ENCODE data around the gene SSRP1.
"Not testable (repeated sequence)": the region's sequence is repeated elsewhere in the genome, so short reads cannot be mapped to it uniquely, and the experiment has no call there.

The SSRP1 gene, protein sequence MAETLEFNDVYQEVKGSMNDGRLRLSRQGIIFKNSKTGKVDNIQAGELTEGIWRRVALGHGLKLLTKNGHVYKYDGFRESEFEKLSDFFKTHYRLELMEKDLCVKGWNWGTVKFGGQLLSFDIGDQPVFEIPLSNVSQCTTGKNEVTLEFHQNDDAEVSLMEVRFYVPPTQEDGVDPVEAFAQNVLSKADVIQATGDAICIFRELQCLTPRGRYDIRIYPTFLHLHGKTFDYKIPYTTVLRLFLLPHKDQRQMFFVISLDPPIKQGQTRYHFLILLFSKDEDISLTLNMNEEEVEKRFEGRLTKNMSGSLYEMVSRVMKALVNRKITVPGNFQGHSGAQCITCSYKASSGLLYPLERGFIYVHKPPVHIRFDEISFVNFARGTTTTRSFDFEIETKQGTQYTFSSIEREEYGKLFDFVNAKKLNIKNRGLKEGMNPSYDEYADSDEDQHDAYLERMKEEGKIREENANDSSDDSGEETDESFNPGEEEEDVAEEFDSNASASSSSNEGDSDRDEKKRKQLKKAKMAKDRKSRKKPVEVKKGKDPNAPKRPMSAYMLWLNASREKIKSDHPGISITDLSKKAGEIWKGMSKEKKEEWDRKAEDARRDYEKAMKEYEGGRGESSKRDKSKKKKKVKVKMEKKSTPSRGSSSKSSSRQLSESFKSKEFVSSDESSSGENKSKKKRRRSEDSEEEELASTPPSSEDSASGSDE

DNA sequence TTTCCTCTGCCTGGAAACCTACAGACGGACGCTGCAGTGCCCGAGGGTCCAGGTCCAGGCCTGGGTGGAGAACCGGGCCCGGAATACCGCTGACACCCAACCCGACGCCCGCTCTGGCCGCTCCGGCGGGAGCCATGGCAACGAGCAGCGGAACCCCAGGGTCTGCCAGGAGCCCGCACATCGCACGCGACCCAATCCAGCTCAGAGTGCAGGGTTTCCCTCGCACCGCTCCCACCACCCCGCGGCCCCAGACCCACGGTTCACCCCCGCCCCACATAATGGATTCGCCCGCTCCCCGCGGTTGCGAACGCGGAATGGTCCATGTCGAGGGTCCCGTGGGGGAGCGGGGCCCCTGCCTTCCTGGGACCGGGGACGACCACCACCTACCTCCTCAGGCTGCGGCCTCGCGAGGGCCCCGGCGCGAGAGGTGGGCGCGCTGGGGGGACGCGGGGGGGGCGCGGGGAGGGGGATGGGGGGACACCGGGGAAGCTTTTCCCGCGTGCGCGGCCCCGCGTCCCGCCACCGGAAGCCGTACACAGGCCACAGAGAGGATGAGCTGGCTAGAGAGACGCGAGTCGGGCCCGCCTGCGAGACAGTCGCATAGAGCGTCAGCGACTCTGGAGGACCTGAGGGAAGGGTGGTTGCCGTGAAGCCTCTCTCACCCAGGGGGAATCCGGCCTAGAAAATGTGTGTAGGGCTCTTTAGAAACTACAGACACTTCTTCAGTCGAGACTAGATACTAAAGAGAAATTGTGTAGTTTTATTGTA, at the start of gene SSRP1:
SSRP1 (minus strand) TSS at position 550 of the 768 bp plus-strand sequence. CDS start 771 bp downstream, outside the sequence.
- DNase-seq = peak; percentile 84

DNA sequence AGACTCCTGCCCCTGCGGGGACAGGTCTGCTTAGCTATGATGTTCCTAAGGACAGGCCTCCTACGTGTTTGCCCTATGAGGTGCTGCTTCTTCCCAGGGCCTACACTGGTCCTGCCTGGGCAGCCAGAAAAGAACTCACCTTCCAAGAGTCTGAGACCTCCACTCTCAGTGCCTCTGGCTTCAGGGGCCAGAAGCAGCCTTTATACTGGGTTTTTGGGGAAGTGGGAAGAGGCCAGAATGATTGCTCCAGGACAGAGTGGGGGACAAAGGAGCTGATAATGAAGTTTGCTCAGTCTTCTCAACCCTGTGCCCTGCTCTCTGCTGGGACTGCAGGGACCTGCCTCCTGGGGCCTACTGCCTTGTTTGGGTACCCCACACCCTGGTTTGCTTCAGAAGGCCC, 45.3 kb upstream of the SSRP1 start, which contains the start of gene PRG3:
PRG3 (minus strand) TSS at position 176 of the 400 bp plus-strand sequence. CDS start 442 bp downstream, outside the sequence.
- DNase-seq = no peak

DNA sequence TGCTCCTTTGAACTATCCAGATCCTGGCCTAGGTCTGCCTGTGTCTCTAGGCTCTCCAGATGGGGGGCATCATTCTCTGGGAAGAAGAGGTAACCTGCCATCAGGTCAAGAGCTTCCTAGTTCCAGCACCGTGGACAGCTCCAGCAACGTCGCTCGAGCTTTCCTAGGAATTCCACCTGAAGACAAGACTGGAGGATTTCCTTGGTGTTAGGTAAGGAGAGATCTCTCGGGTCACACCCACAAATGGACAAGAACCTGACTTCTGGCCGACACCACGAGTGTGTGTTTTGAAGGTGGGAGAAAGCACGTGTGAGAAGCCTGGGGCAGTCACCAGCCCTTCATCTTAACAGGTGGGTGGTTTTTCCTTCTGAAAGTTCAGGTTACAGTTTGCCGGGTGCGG, 44.0 kb upstream of the SSRP1 start:
- DNase-seq = no peak

DNA sequence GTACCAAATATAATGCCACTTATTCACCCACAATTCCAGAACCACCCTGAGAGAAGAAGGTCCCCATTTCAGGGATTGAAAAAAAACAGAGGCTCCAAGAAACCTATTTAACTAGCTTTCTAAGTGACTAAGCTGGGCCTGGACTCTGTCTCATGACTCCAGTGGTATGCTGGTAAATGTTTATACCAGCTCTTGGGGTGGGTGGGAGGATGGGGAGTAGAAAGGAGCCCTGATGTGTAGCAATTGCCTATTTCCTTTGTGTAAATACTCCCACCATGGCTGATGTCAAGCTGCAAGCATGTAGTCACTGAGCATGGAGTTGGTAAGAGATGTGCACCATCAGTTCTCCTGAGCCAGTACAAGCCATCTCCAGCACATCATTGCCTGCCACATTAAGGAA, 42.5 kb upstream of the SSRP1 start:
- DNase-seq = no peak

DNA sequence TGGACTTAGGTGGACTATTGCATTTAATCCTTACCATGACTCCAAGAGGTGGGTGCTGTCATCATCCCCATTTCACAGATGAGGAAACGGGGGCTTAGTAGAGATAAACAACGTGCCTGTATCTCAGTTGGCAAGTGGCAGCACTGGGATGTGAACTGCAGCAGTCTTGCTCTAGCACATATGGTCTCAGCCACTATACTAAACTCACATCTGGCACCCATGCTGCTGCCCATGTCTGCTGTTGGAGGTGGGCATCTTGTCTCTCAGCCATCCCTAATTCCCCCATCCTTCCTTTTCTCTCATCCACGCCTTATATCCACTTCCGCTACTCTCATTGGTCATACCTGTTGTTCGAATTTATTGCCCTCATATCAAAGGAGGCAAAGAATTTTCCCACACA, 41.4 kb upstream of the SSRP1 start:
- no peak for DNase-seq

DNA sequence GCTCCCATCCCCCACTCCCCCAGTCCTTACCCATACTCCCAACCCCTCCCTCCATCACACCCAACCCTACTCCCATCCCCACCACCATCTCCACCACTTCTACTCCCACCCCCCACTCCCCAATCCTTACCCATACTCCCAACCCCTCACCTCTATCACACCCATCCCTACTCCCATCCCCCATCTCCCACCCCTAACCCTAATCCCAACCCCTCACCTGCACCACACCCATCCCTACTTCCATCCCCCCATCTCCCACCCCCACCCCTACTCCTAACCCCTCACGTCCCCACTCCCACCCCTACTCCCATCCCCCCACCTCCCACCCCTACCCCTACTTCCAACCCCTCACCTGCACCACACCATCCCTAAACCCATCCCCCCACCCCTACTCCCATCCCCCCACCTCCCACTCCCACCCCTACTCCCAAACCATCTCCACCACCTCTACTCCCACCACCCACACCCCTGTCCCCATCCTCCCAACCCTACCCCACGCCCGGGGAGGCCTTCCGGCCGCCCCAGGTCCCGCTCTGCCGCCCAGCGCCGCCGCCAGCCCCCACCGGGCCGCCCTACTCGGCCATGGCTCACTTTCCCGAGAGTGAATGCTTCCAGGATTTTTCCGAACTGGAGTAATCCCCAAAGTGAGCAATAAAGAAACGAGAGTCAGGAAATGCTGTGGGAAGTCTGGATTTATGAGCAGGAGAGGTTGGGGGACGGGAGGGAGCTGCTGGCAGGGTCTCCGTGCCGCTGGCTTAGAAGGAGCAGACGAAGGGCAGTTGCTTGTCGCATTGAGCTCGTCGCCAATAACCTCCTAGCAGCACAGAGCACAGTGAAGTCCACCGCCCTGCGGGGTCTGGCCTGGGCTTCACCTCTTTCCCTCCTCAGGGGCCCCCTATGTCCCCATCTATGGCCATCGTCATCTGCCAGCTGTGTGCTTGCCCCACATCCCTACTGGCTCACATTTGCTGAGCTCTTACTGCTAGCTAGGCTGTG, 40.7 kb upstream of the SSRP1 start:
- DNase-seq = no peak

DNA sequence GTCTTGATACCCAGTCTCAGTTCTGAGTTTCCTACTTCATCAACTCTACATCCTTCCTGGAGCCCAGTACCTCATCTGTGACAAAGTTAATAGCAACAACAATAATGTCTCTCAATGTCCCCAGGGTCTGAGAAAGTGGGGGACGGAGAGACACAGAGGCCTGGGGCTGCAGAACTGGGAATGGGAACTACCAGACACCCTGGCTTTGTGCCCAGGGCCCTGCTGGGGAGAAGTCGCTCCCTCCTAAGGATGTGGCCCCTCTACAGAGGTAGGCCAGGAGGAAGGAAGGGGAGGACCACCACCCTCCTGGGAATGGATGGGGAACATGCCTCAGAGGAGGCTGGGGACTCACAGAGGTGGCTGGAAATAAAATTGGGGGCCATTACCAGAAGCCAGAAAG, 39.8 kb upstream of the SSRP1 start:
- DNase-seq = no peak

DNA sequence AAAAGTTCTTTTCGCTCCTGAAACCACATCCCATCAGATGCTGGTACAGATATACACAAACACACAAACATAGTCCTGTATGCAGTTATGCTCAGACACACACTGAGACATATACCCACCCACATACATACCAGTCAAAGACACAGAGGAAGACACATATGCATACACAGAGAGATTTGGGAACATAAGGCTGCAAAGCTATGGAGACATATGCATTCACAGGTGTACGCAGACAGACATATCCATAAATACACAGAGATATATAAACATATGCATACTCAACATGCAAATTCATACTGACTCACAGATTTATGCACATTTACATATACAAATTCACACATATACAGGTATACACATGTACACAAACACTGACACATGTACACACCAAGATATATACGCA, 39.3 kb upstream of the SSRP1 start:
- no peak for DNase-seq

DNA sequence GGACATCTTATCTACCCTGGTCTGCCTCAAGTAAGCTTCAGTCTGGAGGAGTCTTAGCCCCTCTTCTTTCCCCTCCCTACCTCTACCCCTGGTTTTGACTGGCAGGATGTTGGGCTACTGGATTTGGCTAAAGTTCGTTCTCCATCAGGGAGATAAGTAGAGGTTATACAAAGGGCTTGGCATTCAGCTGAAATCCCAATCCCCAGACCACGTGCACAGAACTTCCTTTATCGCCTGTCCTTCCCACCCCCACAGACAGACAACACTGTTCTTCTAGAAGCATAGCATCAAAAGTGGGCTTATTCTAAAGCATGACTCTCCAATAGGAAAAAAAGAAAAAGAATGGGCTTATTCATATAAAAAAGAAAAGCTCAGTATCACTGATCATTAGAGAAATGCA, 37.5 kb upstream of the SSRP1 start:
- no peak for DNase-seq

DNA sequence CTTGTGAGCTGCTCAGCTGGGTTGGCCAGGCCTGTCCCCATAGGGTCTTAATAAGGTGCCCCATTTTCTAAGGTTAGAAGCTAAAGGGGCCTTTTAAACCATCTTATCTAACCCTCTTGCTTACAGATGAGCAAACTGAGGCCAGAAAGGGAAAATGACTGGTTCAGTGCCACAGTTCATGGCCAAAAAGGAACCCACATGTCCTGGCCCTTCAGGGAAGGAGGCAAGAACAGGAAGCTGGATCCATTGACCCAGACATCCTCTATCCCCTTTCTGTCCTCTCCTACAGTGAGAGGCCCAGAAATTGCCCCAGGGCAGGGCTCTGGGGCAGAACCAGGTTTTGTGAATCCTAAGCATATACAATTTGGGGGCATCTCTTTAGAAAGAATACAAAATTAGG, 35.2 kb upstream of the SSRP1 start:
- DNase-seq = no peak

DNA sequence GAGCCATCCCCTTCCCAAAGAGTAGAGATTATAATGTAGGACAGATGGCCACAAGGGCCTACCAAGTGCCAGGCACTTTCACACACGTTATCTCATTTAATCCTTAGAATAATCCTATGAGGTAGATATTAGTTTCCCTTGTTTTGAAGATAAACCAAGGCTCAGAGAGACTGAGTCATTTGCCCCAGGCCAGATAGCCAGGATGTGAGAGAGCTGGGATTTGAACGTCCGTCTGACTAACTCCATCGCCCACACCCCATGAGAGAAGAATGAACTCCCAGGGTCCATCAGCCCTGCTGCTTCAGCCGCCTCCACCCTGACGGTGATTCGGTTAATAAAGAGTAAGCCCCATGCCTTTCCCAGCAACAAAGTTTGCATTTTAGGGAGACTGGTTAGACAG, 34.6 kb upstream of the SSRP1 start:
- DNase-seq = no peak

DNA sequence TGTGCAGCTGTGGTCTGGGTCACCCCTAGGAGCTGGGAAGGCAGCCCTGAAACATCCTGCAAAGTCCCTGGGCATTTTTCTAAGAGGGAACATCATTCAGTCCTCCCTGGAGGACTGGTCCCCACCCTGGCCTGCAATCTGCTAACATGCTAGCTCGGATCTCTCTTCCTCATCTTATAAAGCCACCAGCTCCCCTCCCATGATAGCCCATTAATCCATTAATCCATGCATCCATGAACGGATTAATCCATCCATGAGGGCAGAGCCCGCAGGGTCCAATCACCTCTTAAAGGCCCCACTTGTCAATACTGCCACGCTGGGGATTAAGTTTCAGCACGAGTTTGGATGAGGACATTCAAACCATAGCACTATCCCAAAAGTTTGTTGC, 33.1 kb upstream of the SSRP1 start:
- DNase-seq = no peak

DNA sequence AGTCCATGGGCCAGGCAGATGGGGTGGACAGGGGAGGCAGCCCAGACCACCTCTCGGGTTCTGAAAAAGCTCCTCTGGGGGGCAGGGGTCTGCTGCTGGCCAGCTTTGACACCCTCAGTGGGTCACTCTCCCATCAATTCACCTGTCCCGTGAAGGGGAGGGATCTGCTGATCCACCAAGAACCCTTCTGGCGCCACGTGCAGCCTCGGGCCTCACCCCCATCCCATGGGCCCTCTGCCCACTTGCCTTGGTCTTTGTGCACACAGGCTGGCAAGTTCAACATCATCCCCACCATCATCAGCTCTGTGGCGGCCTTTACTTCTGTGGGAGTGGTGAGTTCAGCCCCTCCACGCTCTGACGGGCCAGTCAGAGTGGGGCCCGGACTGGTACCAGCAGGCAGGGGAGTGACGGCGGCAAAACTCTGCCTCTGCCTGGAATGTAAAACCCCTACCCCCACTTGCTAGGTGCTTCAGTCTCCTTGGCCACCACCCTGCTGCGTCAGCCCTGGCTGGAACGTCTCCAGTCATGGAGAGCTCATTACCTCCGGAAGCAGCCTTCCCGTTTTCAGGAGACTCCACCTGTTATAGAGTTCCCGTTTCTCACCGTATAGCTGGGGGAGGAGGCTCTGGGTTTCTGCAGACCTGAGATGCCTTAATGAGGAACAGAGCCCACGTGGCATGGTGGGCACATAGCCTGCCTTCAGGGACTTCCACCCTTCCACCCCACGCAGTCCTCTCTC, 32.6 kb upstream of the SSRP1 start:
- no peak for DNase-seq

DNA sequence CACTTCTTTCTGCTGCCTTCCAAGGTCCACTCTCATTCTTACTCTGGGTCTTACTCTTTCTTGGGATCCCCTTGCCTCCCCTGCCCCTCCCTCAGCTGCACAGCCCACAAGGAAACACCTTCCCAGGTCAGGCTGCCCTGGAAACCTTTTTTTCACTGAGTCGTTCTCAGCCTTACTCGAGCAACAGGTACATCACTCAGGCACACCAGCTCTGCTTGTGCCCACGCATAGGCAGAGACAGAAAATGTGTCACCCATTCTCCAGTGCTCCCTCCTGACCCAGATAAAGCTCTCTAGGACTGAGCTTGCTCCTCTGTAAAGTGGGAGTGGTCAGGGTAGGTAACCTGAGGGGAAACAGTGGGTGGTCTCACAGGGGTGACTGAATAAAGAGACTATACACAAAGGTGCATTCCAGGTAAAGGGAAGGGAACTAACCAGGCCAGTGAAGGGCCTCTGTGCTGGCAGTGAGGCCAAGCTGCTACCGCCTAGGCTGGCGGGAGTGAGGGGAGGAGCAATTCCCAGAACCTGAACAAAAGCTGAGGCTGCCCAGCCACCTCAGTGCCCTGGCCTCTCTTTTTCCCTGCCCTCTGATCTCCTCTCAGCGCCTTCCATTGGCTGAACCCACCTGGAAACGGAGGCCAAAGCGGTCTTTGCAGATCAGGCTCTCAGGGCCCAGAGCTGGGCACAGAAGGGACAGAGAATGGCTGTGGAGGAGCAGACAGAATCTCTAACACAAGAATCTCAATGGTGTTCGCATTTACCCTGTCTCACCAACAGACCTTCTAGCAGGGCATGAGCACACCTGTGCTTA, 29.4 kb upstream of the SSRP1 start:
- no peak for DNase-seq

DNA sequence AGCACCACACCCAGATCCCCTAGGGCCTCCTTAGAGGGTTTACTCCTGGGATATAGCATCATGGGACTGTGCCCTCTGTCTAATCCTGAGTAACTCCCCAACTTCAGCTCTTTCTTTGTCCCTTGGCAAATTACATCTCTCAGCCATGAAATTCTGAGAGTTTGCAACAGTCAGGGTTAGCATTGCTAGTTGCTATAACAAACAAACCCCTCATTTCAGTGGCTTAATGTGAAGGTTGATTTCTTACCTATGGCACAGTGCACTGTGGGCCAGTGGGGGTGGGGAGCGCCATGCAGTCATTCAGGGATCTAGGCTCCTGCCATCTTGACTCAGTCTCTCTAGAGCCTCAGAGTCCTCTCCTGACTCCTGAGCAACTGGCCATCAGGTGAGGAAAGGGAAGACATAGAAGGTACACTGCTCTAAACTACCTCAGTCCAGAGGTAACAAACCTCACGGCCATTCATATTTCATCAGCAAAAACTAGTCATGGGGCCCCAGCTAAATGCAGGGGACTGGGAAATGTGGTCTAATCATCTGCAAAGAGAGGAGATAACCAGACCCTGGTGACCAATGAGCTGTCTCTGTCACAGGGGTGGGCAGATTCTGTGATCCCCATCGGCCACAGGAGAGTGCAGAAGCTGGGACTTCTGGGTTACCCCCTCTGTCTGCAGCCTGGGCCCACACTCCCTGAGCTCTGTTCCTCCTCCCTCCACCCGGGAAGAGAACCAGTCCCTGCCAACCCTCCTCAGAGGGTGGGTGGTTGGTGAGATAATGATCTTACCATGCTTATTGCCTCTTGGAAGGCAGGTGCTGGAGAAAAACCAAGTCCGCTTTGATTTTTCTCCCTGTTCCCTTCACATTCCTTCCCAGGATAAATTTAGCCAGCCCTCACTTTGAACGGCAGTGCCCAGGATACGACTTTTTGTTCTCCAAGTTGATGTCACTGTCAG, 27.7 kb upstream of the SSRP1 start:
- DNase-seq = no peak

DNA sequence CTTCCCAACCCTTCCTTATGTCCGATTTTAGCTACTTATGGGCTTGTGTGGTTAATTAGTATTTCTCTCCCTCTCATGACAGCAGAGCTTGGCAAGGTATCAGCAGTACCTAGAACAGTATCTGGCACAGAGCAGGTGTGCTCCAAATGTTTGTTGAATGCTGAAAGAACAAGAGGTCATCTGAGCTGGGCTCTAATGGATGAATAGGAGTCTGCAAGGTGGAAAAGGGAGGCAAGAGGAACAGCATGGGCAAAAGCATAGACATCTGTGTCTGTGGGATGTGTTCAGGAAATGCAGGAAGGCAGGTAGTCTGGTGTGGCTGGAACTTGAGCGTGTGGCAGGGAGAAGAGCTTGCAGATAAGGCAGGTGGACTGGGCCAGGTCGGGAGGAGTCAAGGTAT, 26.2 kb upstream of the SSRP1 start:
- no peak for DNase-seq

DNA sequence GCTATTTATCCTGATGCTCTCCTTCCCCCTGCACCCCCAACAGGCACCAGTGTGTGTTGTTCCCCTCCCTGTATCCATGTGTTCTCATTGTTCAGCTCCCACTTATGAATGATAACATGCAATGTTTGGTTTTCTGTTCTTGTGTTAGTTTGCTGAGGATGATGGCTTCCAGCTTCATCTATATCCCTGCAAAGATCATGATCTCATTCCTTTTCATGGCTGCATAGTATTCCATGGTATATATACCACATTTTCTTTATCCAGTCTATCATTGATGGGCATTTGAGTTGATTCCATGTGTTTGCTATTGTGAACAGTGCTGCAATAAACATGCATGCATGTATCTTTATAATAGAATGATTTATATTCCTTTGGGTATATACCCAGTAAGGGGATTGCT, 25.7 kb upstream of the SSRP1 start:
- DNase-seq = not testable (repeated sequence)

DNA sequence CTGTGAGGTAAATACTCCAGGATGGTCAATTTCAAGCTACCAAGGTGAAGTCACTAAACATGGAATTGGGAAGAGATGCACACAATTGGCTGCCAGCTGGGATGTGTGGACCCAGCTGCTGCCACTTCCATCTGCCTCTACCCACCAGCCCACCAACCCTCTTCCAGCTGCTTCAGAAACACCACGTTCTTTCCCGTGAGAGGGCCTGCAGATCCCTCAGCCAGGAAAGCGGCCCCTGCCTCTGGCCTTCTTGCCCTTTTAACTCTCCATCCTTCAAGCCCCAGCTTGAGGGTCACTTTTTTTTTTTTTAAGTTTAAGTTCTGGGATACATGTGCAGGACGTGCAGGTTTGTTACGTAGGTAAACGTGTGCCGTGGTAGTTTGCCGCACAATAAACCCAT, 25.3 kb upstream of the SSRP1 start:
- no peak for DNase-seq

DNA sequence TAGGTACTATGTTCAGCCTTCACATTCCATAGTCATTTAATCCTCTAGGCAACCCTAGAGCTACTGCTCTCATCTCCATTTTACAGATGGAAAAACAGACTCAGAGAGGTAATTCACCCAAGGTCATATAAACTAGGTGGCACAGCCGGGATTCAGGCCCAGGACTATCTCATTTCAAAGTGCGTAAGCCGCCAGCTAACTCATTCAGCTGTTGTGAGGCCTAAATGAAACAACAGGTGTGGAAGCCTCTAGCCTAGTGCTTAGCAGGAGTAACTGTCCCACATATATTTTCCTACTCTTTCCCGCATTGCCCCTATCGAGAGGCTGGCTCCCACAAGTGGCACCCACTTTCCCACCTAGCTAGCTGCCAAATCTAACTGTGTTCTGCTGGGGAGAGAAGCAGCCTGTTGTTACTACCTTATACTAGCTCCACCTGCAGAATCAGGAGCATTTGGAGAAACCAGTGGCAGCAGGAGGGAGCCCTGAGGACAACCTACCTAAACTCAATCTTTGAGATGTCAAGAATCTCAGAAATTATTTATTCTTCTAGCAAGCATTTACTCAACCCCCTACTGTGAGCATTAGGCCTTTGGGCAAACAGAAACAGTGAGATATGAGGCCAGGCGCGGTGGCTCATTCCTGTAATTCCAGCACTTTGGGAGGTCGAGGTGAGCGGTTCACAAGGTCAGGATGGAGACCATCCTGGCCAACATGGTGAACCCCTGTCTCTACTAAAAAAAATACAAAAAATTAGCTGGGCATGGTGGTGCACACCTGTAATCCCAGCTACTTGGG, 24.4 kb upstream of the SSRP1 start:
- no peak for DNase-seq

Measured in stimulated activated CD4-positive, alpha-beta T cell treated with anti-CD3 and anti-CD28 coated beads, Interleukin-12 subunit alpha, Interleukin-12 subunit beta, amount 100 ng/mL, for 4 hours (primary cell).